Fibroblast of skin of back (primary cell): ENCODE measurements around the gene ITGB1.

ENCODE experiments used
- DNase-seq: peaks from one replicate; pipeline ENCODE4 v3.0.0-alpha.2; 2013

The ITGB1 gene

GRCh38 chr10:32955299-32955772 lies 2.7 kb downstream of the ITGB1 start:
- no peak for DNase-seq

GRCh38 chr10:32954545-32955298 lies 3.3 kb downstream of the ITGB1 start:
- no peak for DNase-seq

GRCh38 chr10:32954080-32954479 lies 4.0 kb downstream of the ITGB1 start:
- DNase-seq = no peak

- no peak for DNase-seq
These were observed 4.6 kb downstream of the ITGB1 start for GRCh38 chr10:32953277-32953927.

GRCh38 chr10:32952541-32953276 lies 5.3 kb downstream of the ITGB1 start:
- no peak for DNase-seq

GRCh38 chr10:32952094-32952493 lies 5.9 kb downstream of the ITGB1 start:
- no peak for DNase-seq

GRCh38 chr10:32951111-32951510 lies 6.9 kb downstream of the ITGB1 start:
- DNase-seq = no peak

- no peak for DNase-seq
These were observed 7.4 kb downstream of the ITGB1 start for GRCh38 chr10:32950591-32951108.

- no peak for DNase-seq
These were observed 8.8 kb downstream of the ITGB1 start for GRCh38 chr10:32949221-32949678.

GRCh38 chr10:32948451-32948850 lies 9.6 kb downstream of the ITGB1 start:
- peak; percentile 37 for DNase-seq

- DNase-seq = no peak
These were observed 10.4 kb downstream of the ITGB1 start for GRCh38 chr10:32947586-32947985.

- DNase-seq = no peak
These were observed 11.9 kb downstream of the ITGB1 start for GRCh38 chr10:32946108-32946507.

- no peak for DNase-seq
These were observed 14.0 kb downstream of the ITGB1 start for GRCh38 chr10:32943854-32944661.

GRCh38 chr10:32943395-32943794 lies 14.6 kb downstream of the ITGB1 start:
- DNase-seq = no peak

- no peak for DNase-seq
These were observed 15.9 kb downstream of the ITGB1 start for GRCh38 chr10:32942081-32942480.

- peak; percentile 54 for DNase-seq
These were observed 16.7 kb downstream of the ITGB1 start for GRCh38 chr10:32941357-32941756.

GRCh38 chr10:32940321-32941301 lies 17.4 kb downstream of the ITGB1 start:
- DNase-seq = no peak

- DNase-seq = peak; percentile 37
These were observed 18.5 kb downstream of the ITGB1 start for GRCh38 chr10:32939296-32940111.

- DNase-seq = peak; percentile 51
These were observed 19.4 kb downstream of the ITGB1 start for GRCh38 chr10:32938554-32939061.
